ENCODE results near the gene AQP10. TPM values are rescaled to one million over a fixed set of nuclear protein-coding genes. Genes with fewer than 3 reads are reported as not detected.

Gene AQP10
- total RNA-seq, 1 experiment from 2014 or later = 0.50 TPM

GRCh38 chr1:154342132-154342531 lies 21.2 kb downstream of the AQP10 start:
- DNase-seq = no peak
- ChIA-PET POLR2A (no interaction called here), CTCF (no interaction called here)
- Histone ChIP-seq H3K36me3 (ENCODE audit: control insufficient read depth, insufficient read depth, low read length) (0 out of 2 replicates have a peak, but pooled peaks cover 3% of the 10 kb centered on the region), H3K4me1 (no peaks in the 10 kb centered on the region), H3K27me3 (replicated peaks; ENCODE audit: control insufficient read depth, insufficient read depth, low read length) (no peaks in the 10 kb centered on the region), H3K4me3 (ENCODE audit: low read depth, low read length) (no peak overlapping the region), H3K9me3 (no peaks in the 10 kb centered on the region)
- no peak for TF ChIP-seq CTCF (IDR thresholded peaks at IDR 0.05; ENCODE audit: insufficient read depth in 1 of 2, low read depth in 1 of 2, low read length in 1 of 2, severe bottlenecking in 1 of 2, unreplicated experiment in 1 of 2)
- H3K36me3 Mint-ChIP-seq (ENCODE audit: insufficient read depth, unreplicated experiment) = peaks cover 12% of the 10 kb centered on the region
- intact Hi-C loops (cut with micrococcal nuclease; ENCODE audit: unreplicated experiment) = no loop called here
- no peak overlapping the region for H3K27ac Mint-ChIP-seq (ENCODE audit: unreplicated experiment)
- no peaks in the 10 kb centered on the region for H3K9me3 Mint-ChIP-seq (ENCODE audit: unreplicated experiment)
- H3K4me3 Mint-ChIP-seq (ENCODE audit: unreplicated experiment) = no peak overlapping the region
- H3K4me1 Mint-ChIP-seq (ENCODE audit: low read depth, unreplicated experiment) = peaks cover 6% of the 10 kb centered on the region
- H3K27me3 Mint-ChIP-seq (ENCODE audit: insufficient read depth, unreplicated experiment) = no peaks in the 10 kb centered on the region
- BruUV-seq (replicated peaks) = no TSS peak

- Histone ChIP-seq H3K36me3 (ENCODE audit: control insufficient read depth, insufficient read depth, low read length) (0 out of 2 replicates have a peak, but pooled peaks cover 3% of the 10 kb centered on the region), H3K9me3 (no peaks in the 10 kb centered on the region), H3K4me1 (no peaks in the 10 kb centered on the region), H3K27me3 (replicated peaks; ENCODE audit: control insufficient read depth, insufficient read depth, low read length) (no peaks in the 10 kb centered on the region), H3K4me3 (ENCODE audit: low read depth, low read length) (no peak overlapping the region)
- Mint-ChIP-seq H3K27ac (ENCODE audit: unreplicated experiment) (no peak overlapping the region), H3K4me3 (ENCODE audit: unreplicated experiment) (no peak overlapping the region), H3K27me3 (ENCODE audit: insufficient read depth, unreplicated experiment) (no peaks in the 10 kb centered on the region), H3K9me3 (ENCODE audit: unreplicated experiment) (no peaks in the 10 kb centered on the region), H3K4me1 (ENCODE audit: low read depth, unreplicated experiment) (peaks cover 6% of the 10 kb centered on the region), H3K36me3 (ENCODE audit: insufficient read depth, unreplicated experiment) (peaks cover 12% of the 10 kb centered on the region)
- CTCF ChIA-PET = interaction anchor here (2.9 kb wide), 1 partner anchor 8 kb away, joined by 8 read pairs; no protein-coding TSS in a partner anchor
- no peak for DNase-seq
- BruUV-seq (replicated peaks) = no TSS peak
- TF ChIP-seq CTCF (IDR thresholded peaks at IDR 0.05; ENCODE audit: insufficient read depth in 1 of 2, low read depth in 1 of 2, low read length in 1 of 2, severe bottlenecking in 1 of 2, unreplicated experiment in 1 of 2) = no peak
- intact Hi-C loops (cut with micrococcal nuclease; ENCODE audit: unreplicated experiment) = no loop called here
- POLR2A ChIA-PET = no interaction called here
These were observed 22.1 kb downstream of the AQP10 start for GRCh38 chr1:154342836-154343472.

GRCh38 chr1:154344977-154345837 lies 24.3 kb downstream of the AQP10 start:
- peak in 1 of 2 experiments; percentile 51 for DNase-seq
- Mint-ChIP-seq H3K27ac (ENCODE audit: unreplicated experiment) (no peak overlapping the region), H3K27me3 (ENCODE audit: insufficient read depth, unreplicated experiment) (no peaks in the 10 kb centered on the region), H3K4me3 (ENCODE audit: unreplicated experiment) (no peak overlapping the region), H3K4me1 (ENCODE audit: low read depth, unreplicated experiment) (no peaks in the 10 kb centered on the region), H3K9me3 (ENCODE audit: unreplicated experiment) (no peaks in the 10 kb centered on the region), H3K36me3 (ENCODE audit: insufficient read depth, unreplicated experiment) (peaks cover 6% of the 10 kb centered on the region)
- Histone ChIP-seq H3K4me1 (no peaks in the 10 kb centered on the region), H3K27me3 (replicated peaks; ENCODE audit: control insufficient read depth, insufficient read depth, low read length) (no peaks in the 10 kb centered on the region), H3K36me3 (ENCODE audit: control insufficient read depth, insufficient read depth, low read length) (0 out of 2 replicates have a peak, but pooled peaks cover 3% of the 10 kb centered on the region), H3K4me3 (ENCODE audit: low read depth, low read length) (no peak overlapping the region), H3K9me3 (no peaks in the 10 kb centered on the region)
- intact Hi-C loops (cut with micrococcal nuclease; ENCODE audit: unreplicated experiment) = no loop called here
- peak; percentile 49 to 59 for TF ChIP-seq CTCF (IDR thresholded peaks at IDR 0.05; ENCODE audit: insufficient read depth in 1 of 2, low read depth in 1 of 2, low read length in 1 of 2, severe bottlenecking in 1 of 2, unreplicated experiment in 1 of 2)
- no TSS peak for BruUV-seq (replicated peaks)
- POLR2A ChIA-PET = interaction anchor here (1.1 kb wide), 1 partner anchor 10 kb away, joined by 3 read pairs; no protein-coding TSS in a partner anchor
- CTCF ChIA-PET = interaction anchor here (0.6 to 2.9 kb wide), 3 partner anchors 10 to 73 kb away, joined by 3 to 8 read pairs (median 3); no protein-coding TSS in a partner anchor

Measured in Caco-2 (cell line).